HUES64 (cell line): ENCODE results near the gene RNPEPL1.

Experiments used
- H3K27ac ChIP-seq: 2 replicates; pipeline ENCODE4 v1.7.0; 2013; ENCODE audit warnings: low read depth, low read length, inconsistent platforms
- H3K27me3 ChIP-seq: 2 replicates; pipeline ENCODE4 v1.6.1; 2013; ENCODE audit warnings: mild to moderate bottlenecking, low read length; ENCODE audit not compliant: insufficient read depth
- H3K36me3 ChIP-seq: 2 replicates; pipeline ENCODE4 v1.6.1; 2013; ENCODE audit warnings: mild to moderate bottlenecking, low read length; ENCODE audit not compliant: insufficient read depth
- H3K4me1 ChIP-seq: 2 replicates; pipeline ENCODE4 v1.6.1; 2013; ENCODE audit warnings: mild to moderate bottlenecking, low read length, moderate library complexity; ENCODE audit not compliant: insufficient read depth
- H3K4me3 ChIP-seq: 2 replicates; pipeline ENCODE4 v1.5.1; 2013; ENCODE audit warnings: mild to moderate bottlenecking, low read length, moderate library complexity
- H3K9ac ChIP-seq: 2 replicates; pipeline ENCODE4 v1.6.1; 2013; ENCODE audit warnings: mild to moderate bottlenecking, low read depth, low read length
- H3K9me3 ChIP-seq: 2 replicates; pipeline ENCODE4 v1.6.1; 2013; ENCODE audit warnings: low read depth, low read length; ENCODE audit not compliant: insufficient read depth
- WGBS: fragments of 150-250, 120-280 bp; methylation state at CpG from one replicate; pipeline ENCODE4 v1.1.7; 2013; ENCODE audit warnings: missing lambda C conversion rate; 5-methylcytosine and 5-hydroxymethylcytosine counted together

The RNPEPL1 gene

DNA sequence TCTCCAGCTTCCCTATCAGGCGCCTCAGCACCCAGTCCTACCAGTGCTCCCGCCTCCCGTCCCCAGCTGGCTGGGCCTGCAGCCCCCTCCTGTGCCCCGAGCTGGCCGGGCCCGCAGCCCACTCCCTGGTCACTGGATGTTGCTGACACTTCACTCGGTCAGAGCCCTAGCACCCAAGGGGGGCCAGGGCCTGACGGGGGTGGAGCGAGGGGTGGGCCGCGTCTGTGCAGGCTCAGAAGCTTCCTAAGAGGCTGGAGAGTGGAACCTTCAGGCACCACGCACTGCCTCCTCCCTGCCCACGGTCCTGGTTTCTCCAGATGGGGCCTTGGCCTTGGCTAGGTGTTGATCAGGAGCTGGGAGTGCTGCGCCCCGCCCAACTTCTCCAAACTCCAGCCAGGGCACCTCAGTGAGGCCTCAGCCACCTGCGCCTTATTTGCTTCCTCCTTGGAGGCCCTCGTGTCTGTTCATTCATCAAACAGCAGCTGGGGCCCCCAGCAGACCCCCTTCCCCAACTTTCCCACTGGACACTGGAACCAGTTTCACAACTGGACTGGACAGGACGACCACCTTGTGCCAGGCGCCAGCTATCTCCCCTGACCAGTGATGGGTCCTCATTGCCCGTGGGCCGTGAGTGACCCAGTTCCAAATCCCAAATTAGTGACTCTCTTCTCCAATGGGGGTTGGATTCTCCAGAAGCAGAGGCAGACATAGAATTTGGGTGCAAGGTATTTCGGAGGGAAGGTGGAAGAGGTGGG lies 35.0 kb downstream of the RNPEPL1 start:
- no peak overlapping the region for H3K27ac ChIP-seq
- H3K9me3 ChIP-seq: no peaks in the 10 kb centered on the region
- H3K36me3 ChIP-seq: peaks cover 8% of the 10 kb centered on the region; the same call in 1 of the 2 replicates
- H3K4me1 ChIP-seq: no peaks in the 10 kb centered on the region
- no peak overlapping the region for H3K9ac ChIP-seq
- H3K27me3 ChIP-seq: no peaks in the 10 kb centered on the region
- no peak overlapping the region for H3K4me3 ChIP-seq
- 92% methylated on average over 22 of the region's 22 CpGs for WGBS

DNA sequence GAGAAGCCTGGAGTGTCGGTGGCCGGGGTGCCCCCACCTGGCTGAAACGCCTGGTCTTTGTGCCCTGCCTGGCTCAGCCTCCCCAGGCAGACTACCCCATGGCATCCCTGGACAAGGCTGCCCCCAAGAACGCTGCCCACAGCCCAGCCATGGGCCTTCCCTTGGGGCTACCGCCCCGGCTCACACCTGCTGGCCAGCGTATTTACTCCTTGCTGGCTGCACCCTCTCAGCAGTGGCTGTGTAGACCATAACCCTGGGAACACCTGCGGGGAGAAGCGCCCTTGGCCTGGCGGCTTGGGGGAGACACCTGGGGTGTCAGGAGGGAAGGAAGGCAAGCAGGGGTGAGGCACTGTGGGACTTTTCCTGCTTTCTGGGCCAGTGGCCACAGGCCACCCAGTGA lies 35.6 kb downstream of the RNPEPL1 start:
- no peaks in the 10 kb centered on the region for H3K9me3 ChIP-seq
- H3K27me3 ChIP-seq: peaks cover 3% of the 10 kb centered on the region; the same call in 1 of the 2 replicates
- no peak overlapping the region for H3K27ac ChIP-seq
- no peaks in the 10 kb centered on the region for H3K4me1 ChIP-seq
- H3K4me3 ChIP-seq: no peak overlapping the region
- H3K9ac ChIP-seq: no peak overlapping the region
- WGBS: 94% methylated on average over 10 of the region's 10 CpGs
- peaks cover 8% of the 10 kb centered on the region; the same call in 1 of the 2 replicates for H3K36me3 ChIP-seq

DNA sequence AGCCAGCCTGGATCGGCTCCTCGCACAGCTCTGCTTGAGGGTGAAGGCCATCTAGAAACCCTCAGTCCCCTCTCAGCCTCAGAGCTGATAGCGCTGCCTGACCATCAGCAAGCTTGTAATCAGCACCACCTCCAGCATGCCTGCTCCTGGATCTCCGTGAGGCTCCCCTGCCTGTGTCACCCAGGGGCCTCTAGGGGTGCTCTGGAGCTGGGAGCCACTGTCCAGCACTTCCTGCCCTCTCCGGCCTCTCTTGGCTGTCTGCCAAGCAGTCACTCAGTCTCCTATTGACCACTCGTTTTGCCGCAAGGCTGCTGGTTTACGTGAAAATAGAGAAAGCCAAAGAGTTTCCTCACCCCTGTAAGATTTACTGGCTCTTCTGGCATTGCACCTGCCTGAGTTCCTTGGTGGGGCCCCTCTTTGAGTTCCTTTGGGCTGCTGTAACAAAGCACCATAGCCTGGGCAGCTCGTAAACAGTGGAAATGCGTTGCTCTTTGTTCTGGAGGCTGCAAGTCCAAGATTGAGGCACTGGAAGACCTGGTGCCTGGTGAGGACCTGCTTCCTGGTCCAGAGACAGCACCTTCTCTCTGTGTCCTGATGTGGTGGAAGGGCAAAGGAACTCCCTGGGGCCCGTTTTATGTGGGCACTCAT lies 36.1 kb downstream of the RNPEPL1 start:
- Histone ChIP-seq H3K4me1 (no peaks in the 10 kb centered on the region), H3K9me3 (no peaks in the 10 kb centered on the region), H3K27me3 (peaks cover 6% of the 10 kb centered on the region; the same call in 1 of the 2 replicates), H3K36me3 (peaks cover 7% of the 10 kb centered on the region; the same call in 1 of the 2 replicates), H3K4me3 (no peak overlapping the region), H3K27ac (no peak overlapping the region), H3K9ac (no peak overlapping the region)
- 63% methylated on average over 11 of the region's 11 CpGs for WGBS

DNA sequence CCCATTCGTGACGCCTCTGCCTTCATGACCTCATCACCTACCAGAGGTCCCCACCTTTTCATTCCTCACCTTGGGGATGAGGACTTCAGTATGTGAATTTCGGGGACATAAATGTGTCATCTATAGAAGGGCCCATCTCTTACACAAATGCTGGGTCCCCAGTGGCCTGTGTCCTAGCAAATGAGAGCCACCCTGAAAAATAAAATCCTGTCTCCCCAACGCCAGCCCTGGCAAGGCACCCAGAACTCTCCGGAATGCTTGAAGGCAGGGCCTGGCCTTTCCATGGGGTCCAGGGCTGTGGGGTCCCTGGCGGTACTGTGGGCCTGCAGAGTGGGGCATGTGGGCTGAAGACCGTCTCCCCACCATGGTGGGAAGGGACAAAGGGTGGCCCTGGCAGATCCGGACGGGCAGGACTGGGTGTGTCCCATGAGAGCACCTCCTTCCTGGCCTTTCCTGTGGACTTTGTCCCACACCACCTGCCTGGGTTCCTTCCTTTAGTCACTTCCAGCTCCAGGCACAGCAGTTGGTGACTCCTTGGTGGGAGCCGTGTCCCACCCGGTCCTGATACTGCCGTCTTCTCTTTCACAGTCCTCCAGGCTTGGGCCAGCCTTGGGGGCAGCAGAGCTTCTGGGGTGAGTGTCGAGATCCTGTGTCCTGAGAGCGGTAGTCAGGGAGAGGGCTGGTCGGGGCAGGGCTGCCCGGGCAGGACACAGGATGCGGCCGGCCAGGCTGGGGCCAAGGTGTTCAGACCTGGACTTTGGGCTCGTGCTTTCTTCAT lies 36.8 kb downstream of the RNPEPL1 start:
- Histone ChIP-seq H3K4me3 (no peak overlapping the region), H3K27me3 (peaks cover 6% of the 10 kb centered on the region; the same call in 1 of the 2 replicates), H3K27ac (no peak overlapping the region), H3K9me3 (no peaks in the 10 kb centered on the region), H3K4me1 (no peaks in the 10 kb centered on the region), H3K9ac (no peak overlapping the region), H3K36me3 (peaks cover under 1% of the 10 kb centered on the region; the same call in 1 of the 2 replicates)
- WGBS: 93% methylated on average over 18 of the region's 19 CpGs

DNA sequence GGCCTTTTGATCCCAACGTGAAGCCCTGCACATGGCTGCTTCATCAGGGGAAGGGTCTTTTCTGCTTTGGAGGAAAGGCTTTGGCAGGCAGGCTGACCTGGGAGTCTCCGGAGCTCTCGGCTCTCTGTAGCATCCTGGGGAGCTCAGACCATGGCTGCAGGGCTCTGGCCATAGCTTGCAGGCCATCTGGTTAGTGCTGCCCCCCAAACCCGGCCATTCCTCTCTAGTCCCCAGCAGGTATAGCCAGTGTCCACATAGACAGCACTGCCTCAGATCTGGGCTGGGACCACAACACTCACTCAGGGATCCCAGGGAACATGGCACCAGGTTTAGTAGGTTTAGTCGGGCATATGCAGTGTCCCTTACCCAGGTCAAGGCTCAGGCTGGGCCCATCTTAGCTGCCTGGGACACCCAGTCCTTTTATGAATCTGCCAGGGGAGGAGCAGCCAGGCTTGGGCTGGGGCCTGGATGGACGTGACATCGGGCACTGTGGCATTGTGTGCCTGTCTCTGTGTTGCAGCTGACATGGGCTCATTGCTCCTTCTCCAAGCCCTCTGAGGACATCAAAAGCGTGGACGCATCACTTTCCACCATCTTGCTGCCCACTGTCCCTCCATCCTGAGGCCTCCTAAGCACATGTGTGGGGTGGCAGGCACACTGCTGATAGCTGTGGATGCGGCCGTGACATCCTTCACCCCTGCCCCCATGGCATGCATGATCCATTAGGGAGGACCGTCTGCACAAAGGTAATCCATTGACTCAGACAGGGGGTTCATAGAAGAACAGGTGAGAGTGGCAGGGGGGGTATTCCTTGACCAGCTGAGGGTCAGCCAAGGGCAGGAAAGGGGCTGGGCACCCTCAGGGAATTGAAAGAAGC lies 37.8 kb downstream of the RNPEPL1 start:
- 89% methylated on average over 12 of the region's 12 CpGs for WGBS
- Histone ChIP-seq H3K9me3 (no peaks in the 10 kb centered on the region), H3K36me3 (no peaks in the 10 kb centered on the region), H3K9ac (no peak overlapping the region), H3K4me1 (no peaks in the 10 kb centered on the region), H3K27me3 (peaks cover 6% of the 10 kb centered on the region; the same call in 1 of the 2 replicates), H3K27ac (no peak overlapping the region), H3K4me3 (no peak overlapping the region)

DNA sequence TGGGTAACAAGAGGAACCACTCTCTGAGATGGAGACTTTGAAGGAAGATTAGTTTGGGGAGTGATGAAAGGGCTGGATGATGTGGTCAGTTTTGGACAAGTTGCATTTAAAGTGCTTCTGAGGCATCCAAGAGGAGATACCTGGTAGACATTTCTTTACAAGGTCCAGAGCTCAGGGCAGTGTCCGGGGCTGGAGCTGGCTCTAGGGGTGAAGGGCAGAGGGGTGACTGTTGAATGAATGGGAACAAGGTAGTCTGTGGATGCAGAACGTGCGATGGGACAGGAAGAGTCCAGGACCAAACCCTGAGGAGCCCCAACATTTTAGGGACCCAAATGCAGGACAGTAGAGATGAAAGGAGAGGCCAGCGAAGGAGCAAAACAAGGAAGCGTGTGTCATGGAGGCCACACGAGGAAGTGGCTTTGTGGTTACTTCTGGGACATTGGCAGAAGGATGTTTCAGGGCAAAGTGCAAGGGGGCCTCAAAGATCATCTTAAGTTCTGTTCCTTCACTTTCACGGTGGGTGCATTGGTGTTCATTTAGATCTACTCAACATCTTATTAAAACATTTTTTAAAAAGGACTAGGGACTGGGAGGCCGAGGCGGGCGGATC lies 43.4 kb downstream of the RNPEPL1 start:
- Histone ChIP-seq H3K27me3 (peaks cover 6% of the 10 kb centered on the region; the same call in 1 of the 2 replicates), H3K4me3 (no peak overlapping the region), H3K27ac (no peak overlapping the region), H3K9ac (no peak overlapping the region), H3K4me1 (no peaks in the 10 kb centered on the region), H3K9me3 (peaks cover 16% of the 10 kb centered on the region), H3K36me3 (no peaks in the 10 kb centered on the region)
- 95% methylated on average over 9 of the region's 10 CpGs for WGBS

DNA sequence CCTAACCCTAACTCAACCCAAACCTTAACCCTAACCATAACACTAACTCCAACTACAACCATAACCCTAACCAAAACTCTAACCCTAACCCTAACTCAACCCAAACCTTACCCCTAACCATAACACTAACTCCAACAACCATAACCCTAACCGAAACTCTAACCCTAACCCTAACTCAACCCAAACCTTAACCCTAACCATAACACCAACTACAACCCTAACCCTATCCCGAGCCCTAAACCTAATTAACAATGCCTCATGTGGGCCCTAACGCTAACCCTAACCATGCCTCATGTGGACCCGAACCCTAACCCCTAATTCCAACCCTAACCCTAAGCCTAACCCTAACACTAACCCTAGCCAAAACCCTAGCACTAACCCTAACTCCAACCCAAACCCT lies 45.5 kb downstream of the RNPEPL1 start:
- WGBS: 90% methylated on average over 4 of the region's 4 CpGs
- Histone ChIP-seq H3K27me3 (peaks cover 3% of the 10 kb centered on the region; the same call in 1 of the 2 replicates), H3K9me3 (peaks cover 35% of the 10 kb centered on the region), H3K4me3 (no peak overlapping the region), H3K4me1 (no peaks in the 10 kb centered on the region), H3K9ac (no peak overlapping the region), H3K36me3 (no peaks in the 10 kb centered on the region), H3K27ac (no peak overlapping the region)

DNA sequence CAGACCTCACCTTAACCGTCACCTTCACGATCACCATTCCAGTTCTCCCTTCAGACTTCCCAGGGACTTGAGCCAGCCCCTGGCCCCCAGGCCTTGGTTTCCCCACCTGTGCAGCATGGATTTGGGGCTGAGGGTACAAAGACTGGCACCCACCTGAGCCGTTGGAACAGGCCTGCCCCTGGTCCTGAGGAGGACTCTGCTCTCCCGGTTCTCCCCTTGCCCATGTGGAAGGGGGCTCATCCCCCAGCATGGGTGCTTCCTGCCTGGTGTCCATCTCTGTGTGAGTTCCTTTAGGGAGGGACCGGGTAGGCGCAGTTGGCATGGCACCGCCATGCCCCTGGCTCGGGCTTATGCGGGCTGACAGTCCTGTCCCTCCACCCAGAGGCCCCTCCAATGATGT lies 46.1 kb downstream of the RNPEPL1 start:
- WGBS: 92% methylated on average over 9 of the region's 9 CpGs
- H3K36me3 ChIP-seq: no peaks in the 10 kb centered on the region
- H3K4me1 ChIP-seq: no peaks in the 10 kb centered on the region
- no peak overlapping the region for H3K4me3 ChIP-seq
- peaks cover 40% of the 10 kb centered on the region for H3K9me3 ChIP-seq
- no peak overlapping the region for H3K9ac ChIP-seq
- no peaks in the 10 kb centered on the region; the same call in 1 of the 2 replicates for H3K27me3 ChIP-seq
- H3K27ac ChIP-seq: no peak overlapping the region

DNA sequence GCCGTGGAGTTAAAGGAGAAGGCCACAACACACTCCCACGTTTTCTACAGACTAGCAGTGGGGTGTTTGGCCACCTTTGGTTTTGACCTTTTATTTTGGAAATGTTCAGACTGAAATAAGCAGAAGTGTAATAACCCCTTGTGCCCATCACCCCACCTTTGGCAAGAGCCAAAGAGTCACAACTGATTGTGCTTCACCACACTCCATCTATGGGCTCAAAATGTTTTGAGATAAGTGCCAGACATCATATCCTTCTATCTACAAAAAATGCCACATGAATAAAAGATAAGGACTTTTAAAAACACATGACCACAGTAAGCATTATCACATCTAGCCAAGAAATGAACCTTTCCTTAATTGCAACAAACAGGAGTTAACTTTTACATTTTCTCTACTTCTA lies 47.1 kb downstream of the RNPEPL1 start:
- Histone ChIP-seq H3K4me1 (no peaks in the 10 kb centered on the region), H3K36me3 (no peaks in the 10 kb centered on the region), H3K9ac (no peak overlapping the region), H3K4me3 (no peak overlapping the region), H3K27me3 (no peaks in the 10 kb centered on the region), H3K9me3 (peaks cover 40% of the 10 kb centered on the region), H3K27ac (no peak overlapping the region)
- WGBS: 89% methylated on average over 1 of the region's 2 CpGs

DNA sequence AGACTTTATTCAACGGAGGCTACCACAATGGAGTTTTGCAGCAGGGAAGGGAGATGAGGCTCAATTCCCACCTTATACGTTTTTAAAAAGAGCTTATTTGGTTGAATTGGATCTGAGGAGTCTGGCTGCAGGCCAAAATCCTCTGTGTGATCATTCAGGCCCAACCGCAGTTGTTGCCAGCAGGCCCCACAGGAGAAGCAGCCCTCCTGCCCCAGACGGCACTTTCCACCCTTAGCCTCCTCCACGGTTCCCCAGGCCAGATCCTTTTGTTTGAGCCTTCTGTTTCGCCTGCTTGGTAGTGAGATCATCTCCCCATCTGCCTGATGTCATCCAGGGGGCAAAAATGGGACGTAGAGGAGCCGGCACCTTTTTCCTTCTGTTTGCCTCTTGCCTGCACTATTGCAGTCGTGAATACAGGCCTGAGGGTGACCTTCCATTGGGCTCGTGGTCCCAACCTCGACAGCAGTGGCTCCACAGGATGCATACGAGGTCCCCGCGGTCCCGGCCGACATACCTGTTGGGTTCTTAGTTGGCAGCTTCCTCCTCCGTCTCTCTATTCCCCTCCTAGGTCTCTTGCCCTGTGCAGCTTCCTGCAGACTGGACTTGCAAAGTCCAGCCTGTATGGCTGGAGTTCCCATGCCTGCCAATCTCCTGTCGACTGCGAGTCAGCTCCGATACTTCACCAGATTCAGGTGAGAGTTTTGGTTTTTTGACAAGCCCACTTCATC lies 47.7 kb downstream of the RNPEPL1 start:
- Histone ChIP-seq H3K9me3 (peaks cover 40% of the 10 kb centered on the region), H3K36me3 (no peaks in the 10 kb centered on the region), H3K9ac (no peak overlapping the region), H3K4me3 (no peak overlapping the region), H3K27me3 (no peaks in the 10 kb centered on the region), H3K4me1 (no peaks in the 10 kb centered on the region), H3K27ac (no peak overlapping the region)
- WGBS: 92% methylated on average over 20 of the region's 20 CpGs
